ENCODE data around the gene PTPRF.

Gene PTPRF

DNA sequence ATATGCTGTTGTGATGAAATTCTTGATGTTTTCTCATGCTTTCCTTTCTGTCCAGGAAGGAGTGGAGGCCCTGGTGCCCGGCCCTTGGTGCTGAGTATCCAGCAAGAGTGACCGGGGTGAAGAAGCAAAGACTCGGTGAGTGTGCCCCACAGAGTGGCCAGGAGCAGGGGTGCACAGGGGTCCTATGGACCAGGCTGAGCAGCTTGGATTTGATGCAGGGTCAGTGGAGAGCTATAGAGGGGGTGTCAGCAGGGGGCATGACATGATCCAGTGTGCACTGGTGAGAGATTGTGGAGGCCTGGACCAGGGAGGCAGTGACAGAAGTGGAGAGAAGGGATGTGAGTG, 7.4 kb downstream of the PTPRF start:
- Histone ChIP-seq H3K36me3 (ENCODE audit: control insufficient read depth in 1 of 2, insufficient read depth in 2 of 2, low read length in 2 of 2) (peaks cover 42 to 50% of the 10 kb centered on the region in 2 experiments), H2AK5ac (ENCODE audit: low read length) (no peak overlapping the region), H3K9me3 (ENCODE audit: insufficient read depth, low read depth, low read length) (peaks cover 5% of the 10 kb centered on the region), H2BK120ac (ENCODE audit: insufficient read depth, low read length, poor library complexity) (no peak overlapping the region), H3K27ac (ENCODE audit: low read depth, low read length) (no peak overlapping the region), H3K4ac (ENCODE audit: low read depth, low read length) (peak overlapping the region; percentile 28), H4K91ac (ENCODE audit: low read depth, low read length) (no peak overlapping the region), H4K8ac (ENCODE audit: low read depth, low read length) (no peak overlapping the region), H3K14ac (ENCODE audit: low read length) (no peak overlapping the region), H3K27me3 (ENCODE audit: insufficient read depth, low read length) (no peaks in the 10 kb centered on the region), H2BK5ac (ENCODE audit: low read depth, low read length, poor library complexity) (no peak overlapping the region), H3K4me1 (ENCODE audit: control insufficient read depth in 1 of 2, insufficient read depth in 2 of 2, low read length in 2 of 2) (peaks cover 43 to 54% of the 10 kb centered on the region in 2 experiments), H3K79me2 (ENCODE audit: control insufficient read depth, insufficient read depth, low read length, poor library complexity) (peaks cover 37% of the 10 kb centered on the region), H3K4me3 (ENCODE audit: low read depth, low read length) (no peak overlapping the region), H3K4me2 (ENCODE audit: low read length) (no peak overlapping the region), H3K9ac (ENCODE audit: low read length) (no peak overlapping the region), H2AFZ (ENCODE audit: insufficient read depth, low read length, poor library complexity) (no peak overlapping the region), H4K12ac (ENCODE audit: low read depth, low read length) (no peak overlapping the region), H2BK12ac (ENCODE audit: low read length) (no peak overlapping the region), H3K79me1 (ENCODE audit: low read length) (peaks cover 23% of the 10 kb centered on the region), H3K23ac (ENCODE audit: low read length) (no peak overlapping the region), H3K18ac (ENCODE audit: low read length) (peak overlapping the region; percentile 31)
- no peak for DNase-seq
- WGBS (ENCODE audit: extremely low coverage, insufficient coverage, insufficient read length): no CpG with 5 or more reads among the region's 3 CpGs

- no peak overlapping the region for H3K4me3 ChIP-seq (ENCODE audit: low read depth, low read length)
- no peak overlapping the region for H3K4me2 ChIP-seq (ENCODE audit: low read length)
- H3K27me3 ChIP-seq (ENCODE audit: insufficient read depth, low read length): no peaks in the 10 kb centered on the region
- H3K14ac ChIP-seq (ENCODE audit: low read length): no peak overlapping the region
- H2BK5ac ChIP-seq (ENCODE audit: low read depth, low read length, poor library complexity): no peak overlapping the region
- no peak overlapping the region for H2AFZ ChIP-seq (ENCODE audit: insufficient read depth, low read length, poor library complexity)
- H3K79me1 ChIP-seq (ENCODE audit: low read length): peaks cover 21% of the 10 kb centered on the region
- H3K4ac ChIP-seq (ENCODE audit: low read depth, low read length): peak overlapping the region; percentile 28
- peaks cover 5% of the 10 kb centered on the region for H3K9me3 ChIP-seq (ENCODE audit: insufficient read depth, low read depth, low read length)
- H3K4me1 ChIP-seq (ENCODE audit: control insufficient read depth in 1 of 2, insufficient read depth in 2 of 2, low read length in 2 of 2): peaks cover 43 to 55% of the 10 kb centered on the region in 2 experiments
- no peak overlapping the region for H2BK12ac ChIP-seq (ENCODE audit: low read length)
- H3K9ac ChIP-seq (ENCODE audit: low read length): no peak overlapping the region
- H4K8ac ChIP-seq (ENCODE audit: low read depth, low read length): no peak overlapping the region
- no peak overlapping the region for H2BK120ac ChIP-seq (ENCODE audit: insufficient read depth, low read length, poor library complexity)
- H4K91ac ChIP-seq (ENCODE audit: low read depth, low read length): no peak overlapping the region
- peak overlapping the region; percentile 17 for H3K18ac ChIP-seq (ENCODE audit: low read length)
- no peak overlapping the region for H3K27ac ChIP-seq (ENCODE audit: low read depth, low read length)
- no peak overlapping the region for H3K23ac ChIP-seq (ENCODE audit: low read length)
- no CpG with 5 or more reads among the region's 4 CpGs for WGBS (ENCODE audit: extremely low coverage, insufficient coverage, insufficient read length)
- H4K12ac ChIP-seq (ENCODE audit: low read depth, low read length): no peak overlapping the region
- H3K36me3 ChIP-seq (ENCODE audit: control insufficient read depth in 1 of 2, insufficient read depth in 2 of 2, low read length in 2 of 2): peaks cover 49 to 51% of the 10 kb centered on the region in 2 experiments
- peaks cover 29% of the 10 kb centered on the region for H3K79me2 ChIP-seq (ENCODE audit: control insufficient read depth, insufficient read depth, low read length, poor library complexity)
- no peak for DNase-seq
- no peak overlapping the region for H2AK5ac ChIP-seq (ENCODE audit: low read length)
These were observed 8.3 kb downstream of the PTPRF start for GRCh38 chr1:43538969-43539368.

GRCh38 chr1:43539726-43540434, 9.2 kb downstream of the PTPRF start:
- Histone ChIP-seq H2AFZ (ENCODE audit: insufficient read depth, low read length, poor library complexity) (no peak overlapping the region), H4K12ac (ENCODE audit: low read depth, low read length) (no peak overlapping the region), H3K27ac (ENCODE audit: low read depth, low read length) (no peak overlapping the region), H3K79me2 (ENCODE audit: control insufficient read depth, insufficient read depth, low read length, poor library complexity) (peaks cover 29% of the 10 kb centered on the region), H2BK12ac (ENCODE audit: low read length) (no peak overlapping the region), H2AK5ac (ENCODE audit: low read length) (no peak overlapping the region), H3K4me1 (ENCODE audit: control insufficient read depth in 1 of 2, insufficient read depth in 2 of 2, low read length in 2 of 2) (peaks cover 46 to 57% of the 10 kb centered on the region in 2 experiments), H4K8ac (ENCODE audit: low read depth, low read length) (no peak overlapping the region), H2BK5ac (ENCODE audit: low read depth, low read length, poor library complexity) (no peak overlapping the region), H3K79me1 (ENCODE audit: low read length) (peaks cover 26% of the 10 kb centered on the region), H3K4me2 (ENCODE audit: low read length) (no peak overlapping the region), H3K23ac (ENCODE audit: low read length) (no peak overlapping the region), H3K18ac (ENCODE audit: low read length) (no peak overlapping the region), H2BK120ac (ENCODE audit: insufficient read depth, low read length, poor library complexity) (no peak overlapping the region), H3K4ac (ENCODE audit: low read depth, low read length) (peak overlapping the region; percentile 38), H3K4me3 (ENCODE audit: low read depth, low read length) (no peak overlapping the region), H3K9me3 (ENCODE audit: insufficient read depth, low read depth, low read length) (peaks cover 5% of the 10 kb centered on the region), H3K27me3 (ENCODE audit: insufficient read depth, low read length) (no peaks in the 10 kb centered on the region), H3K36me3 (ENCODE audit: control insufficient read depth in 1 of 2, insufficient read depth in 2 of 2, low read length in 2 of 2) (peaks cover 55 to 57% of the 10 kb centered on the region in 2 experiments), H3K14ac (ENCODE audit: low read length) (no peak overlapping the region), H4K91ac (ENCODE audit: low read depth, low read length) (no peak overlapping the region), H3K9ac (ENCODE audit: low read length) (no peak overlapping the region)
- DNase-seq: no peak
- WGBS (ENCODE audit: extremely low coverage, insufficient coverage, insufficient read length): no CpG with 5 or more reads among the region's 7 CpGs

DNA sequence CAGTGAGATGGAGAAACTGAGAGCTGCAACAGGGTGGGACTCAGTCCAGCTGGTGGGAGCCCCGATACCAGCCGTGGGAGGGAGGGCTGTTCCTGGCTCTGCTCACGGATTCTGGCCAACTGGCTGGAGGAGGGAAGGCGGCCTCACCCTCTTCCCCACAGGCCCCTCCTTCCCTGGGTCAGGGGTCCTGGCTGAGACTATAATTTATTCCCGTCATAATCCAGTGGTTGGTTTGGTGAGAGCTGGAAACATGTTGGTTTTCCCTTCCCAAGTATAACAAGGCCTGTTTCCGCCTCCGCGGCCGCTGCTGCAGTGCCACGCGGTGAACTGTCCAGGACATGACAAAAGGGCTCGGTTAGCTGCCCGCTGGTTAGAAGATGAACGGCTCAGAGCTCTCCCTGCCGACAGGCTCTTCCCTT, 10.0 kb downstream of the PTPRF start:
- Histone ChIP-seq H4K91ac (ENCODE audit: low read depth, low read length) (no peak overlapping the region), H4K12ac (ENCODE audit: low read depth, low read length) (no peak overlapping the region), H3K4me3 (ENCODE audit: low read depth, low read length) (no peak overlapping the region), H3K18ac (ENCODE audit: low read length) (no peak overlapping the region), H3K4ac (ENCODE audit: low read depth, low read length) (peak overlapping the region; percentile 38), H2AFZ (ENCODE audit: insufficient read depth, low read length, poor library complexity) (no peak overlapping the region), H2BK12ac (ENCODE audit: low read length) (no peak overlapping the region), H2BK120ac (ENCODE audit: insufficient read depth, low read length, poor library complexity) (no peak overlapping the region), H3K4me2 (ENCODE audit: low read length) (no peak overlapping the region), H4K8ac (ENCODE audit: low read depth, low read length) (no peak overlapping the region), H3K36me3 (ENCODE audit: control insufficient read depth in 1 of 2, insufficient read depth in 2 of 2, low read length in 2 of 2) (peaks cover 63 to 65% of the 10 kb centered on the region in 2 experiments), H3K14ac (ENCODE audit: low read length) (no peak overlapping the region), H3K9ac (ENCODE audit: low read length) (no peak overlapping the region), H2BK5ac (ENCODE audit: low read depth, low read length, poor library complexity) (no peak overlapping the region), H3K9me3 (ENCODE audit: insufficient read depth, low read depth, low read length) (peaks cover 5% of the 10 kb centered on the region), H3K79me1 (ENCODE audit: low read length) (peaks cover 22% of the 10 kb centered on the region), H2AK5ac (ENCODE audit: low read length) (no peak overlapping the region), H3K27ac (ENCODE audit: low read depth, low read length) (no peak overlapping the region), H3K27me3 (ENCODE audit: insufficient read depth, low read length) (no peaks in the 10 kb centered on the region), H3K79me2 (ENCODE audit: control insufficient read depth, insufficient read depth, low read length, poor library complexity) (peaks cover 29% of the 10 kb centered on the region), H3K4me1 (ENCODE audit: control insufficient read depth in 1 of 2, insufficient read depth in 2 of 2, low read length in 2 of 2) (peaks cover 46 to 57% of the 10 kb centered on the region in 2 experiments), H3K23ac (ENCODE audit: low read length) (no peak overlapping the region)
- peak in 1 of 2 donors; percentile 53 for DNase-seq
- no CpG with 5 or more reads among the region's 15 CpGs for WGBS (ENCODE audit: extremely low coverage, insufficient coverage, insufficient read length)

Measured in trophoblast cell (in vitro differentiated cells and primary cell).